Measurements from ENCODE around the gene ABHD10. TPM values are rescaled to one million over a fixed set of nuclear protein-coding genes. Genes with fewer than 3 reads are reported as not detected.

Gene ABHD10
- total RNA-seq, 1 donor from 2014 or later: 26.3 TPM

DNA sequence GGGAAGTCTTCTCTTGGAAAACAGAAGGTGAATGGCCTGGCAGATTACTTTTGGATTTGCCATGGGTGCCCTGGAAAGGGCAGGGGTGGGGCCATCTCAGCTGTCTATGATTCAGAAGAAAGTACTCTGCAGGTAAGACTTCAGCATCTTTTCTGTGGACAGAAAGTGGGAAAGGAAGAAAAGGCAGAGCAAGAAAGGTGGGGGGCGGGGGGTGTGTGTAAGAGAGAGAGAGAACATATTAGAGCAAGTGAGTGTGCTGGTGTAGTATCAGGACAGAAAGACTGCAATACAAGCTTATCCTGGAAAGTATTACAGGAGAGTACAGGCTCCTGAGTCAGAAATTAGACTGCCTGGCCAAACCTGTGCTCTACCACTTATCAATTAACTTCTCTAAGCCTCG, 25.4 kb downstream of the ABHD10 start:
- H3K36me3 Mint-ChIP-seq (ENCODE audit: low read depth): no peaks in the 10 kb centered on the region
- peaks cover 8% of the 10 kb centered on the region for H3K27me3 Mint-ChIP-seq (ENCODE audit: low read depth)
- H3K4me1 Mint-ChIP-seq (ENCODE audit: low read depth): peaks cover 18% of the 10 kb centered on the region
- DNase-seq (ENCODE audit: low spot score): no peak
- no peaks in the 10 kb centered on the region for H3K9me3 Mint-ChIP-seq (ENCODE audit: low read depth)
- no peak overlapping the region for H3K27ac Mint-ChIP-seq (ENCODE audit: unreplicated experiment)
- TF ChIP-seq, protein P1, sequence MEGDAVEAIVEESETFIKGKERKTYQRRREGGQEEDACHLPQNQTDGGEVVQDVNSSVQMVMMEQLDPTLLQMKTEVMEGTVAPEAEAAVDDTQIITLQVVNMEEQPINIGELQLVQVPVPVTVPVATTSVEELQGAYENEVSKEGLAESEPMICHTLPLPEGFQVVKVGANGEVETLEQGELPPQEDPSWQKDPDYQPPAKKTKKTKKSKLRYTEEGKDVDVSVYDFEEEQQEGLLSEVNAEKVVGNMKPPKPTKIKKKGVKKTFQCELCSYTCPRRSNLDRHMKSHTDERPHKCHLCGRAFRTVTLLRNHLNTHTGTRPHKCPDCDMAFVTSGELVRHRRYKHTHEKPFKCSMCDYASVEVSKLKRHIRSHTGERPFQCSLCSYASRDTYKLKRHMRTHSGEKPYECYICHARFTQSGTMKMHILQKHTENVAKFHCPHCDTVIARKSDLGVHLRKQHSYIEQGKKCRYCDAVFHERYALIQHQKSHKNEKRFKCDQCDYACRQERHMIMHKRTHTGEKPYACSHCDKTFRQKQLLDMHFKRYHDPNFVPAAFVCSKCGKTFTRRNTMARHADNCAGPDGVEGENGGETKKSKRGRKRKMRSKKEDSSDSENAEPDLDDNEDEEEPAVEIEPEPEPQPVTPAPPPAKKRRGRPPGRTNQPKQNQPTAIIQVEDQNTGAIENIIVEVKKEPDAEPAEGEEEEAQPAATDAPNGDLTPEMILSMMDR (IDR thresholded peaks at IDR 0.05): no peak
- H3K4me3 Mint-ChIP-seq (ENCODE audit: unreplicated experiment): no peak overlapping the region

DNA sequence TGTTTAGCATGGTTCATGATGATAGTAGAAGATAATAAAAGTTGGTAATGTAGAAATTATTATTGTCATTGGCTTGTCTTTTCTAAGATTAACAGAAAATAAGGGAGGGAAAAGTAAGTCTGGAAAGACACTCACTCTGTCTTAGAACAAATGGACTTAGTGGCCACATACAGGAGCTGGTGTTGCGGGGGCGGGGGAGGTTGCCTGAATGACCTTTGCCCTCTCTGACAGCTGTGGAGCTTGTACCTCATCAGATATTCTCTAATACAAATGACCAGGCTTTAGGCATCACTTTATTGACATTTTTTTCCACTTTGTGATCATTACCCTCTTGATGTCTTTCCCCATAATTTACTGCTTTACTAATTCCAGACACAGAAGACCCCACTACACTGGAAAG, 25.8 kb downstream of the ABHD10 start:
- Mint-ChIP-seq H3K27me3 (ENCODE audit: low read depth) (peaks cover 6% of the 10 kb centered on the region), H3K27ac (ENCODE audit: unreplicated experiment) (no peak overlapping the region), H3K9me3 (ENCODE audit: low read depth) (no peaks in the 10 kb centered on the region), H3K4me1 (ENCODE audit: low read depth) (peaks cover 15% of the 10 kb centered on the region), H3K36me3 (ENCODE audit: low read depth) (no peaks in the 10 kb centered on the region), H3K4me3 (ENCODE audit: unreplicated experiment) (no peak overlapping the region)
- TF ChIP-seq, protein P1 (IDR thresholded peaks at IDR 0.05): no peak
- DNase-seq (ENCODE audit: low spot score): no peak

DNA sequence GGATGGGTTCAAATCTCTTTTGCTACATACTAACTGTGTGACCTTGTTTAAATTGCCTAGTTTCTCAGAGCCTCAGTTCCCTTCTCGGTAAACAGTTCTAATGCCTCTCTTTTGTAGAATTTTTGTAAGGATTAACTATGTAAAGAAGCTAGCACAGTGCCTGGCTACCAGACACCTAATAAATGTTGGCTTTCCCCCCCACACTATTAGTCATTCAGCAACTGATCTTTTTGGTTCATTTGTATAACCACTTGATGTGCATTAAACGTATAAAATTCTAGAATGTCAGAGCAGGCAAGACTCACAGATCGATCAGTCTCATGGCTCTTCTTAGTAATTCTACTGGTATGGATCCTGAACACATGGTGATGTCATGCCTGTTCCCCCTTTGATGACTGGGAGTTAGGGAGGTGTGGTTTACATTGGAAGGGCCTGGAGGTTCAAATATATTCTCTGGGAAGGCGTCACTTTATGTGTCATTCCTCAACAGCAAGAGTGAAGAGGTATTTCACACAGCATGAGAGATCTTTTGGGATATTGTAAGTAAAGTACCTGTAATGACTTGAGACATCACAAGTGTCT, 26.4 kb downstream of the ABHD10 start:
- Mint-ChIP-seq H3K4me1 (ENCODE audit: low read depth) (peaks cover 18% of the 10 kb centered on the region), H3K9me3 (ENCODE audit: low read depth) (no peaks in the 10 kb centered on the region), H3K27me3 (ENCODE audit: low read depth) (peaks cover 4% of the 10 kb centered on the region), H3K4me3 (ENCODE audit: unreplicated experiment) (no peak overlapping the region), H3K36me3 (ENCODE audit: low read depth) (no peaks in the 10 kb centered on the region), H3K27ac (ENCODE audit: unreplicated experiment) (no peak overlapping the region)
- TF ChIP-seq, protein P1 (IDR thresholded peaks at IDR 0.05): no peak
- no peak for DNase-seq (ENCODE audit: low spot score)

DNA sequence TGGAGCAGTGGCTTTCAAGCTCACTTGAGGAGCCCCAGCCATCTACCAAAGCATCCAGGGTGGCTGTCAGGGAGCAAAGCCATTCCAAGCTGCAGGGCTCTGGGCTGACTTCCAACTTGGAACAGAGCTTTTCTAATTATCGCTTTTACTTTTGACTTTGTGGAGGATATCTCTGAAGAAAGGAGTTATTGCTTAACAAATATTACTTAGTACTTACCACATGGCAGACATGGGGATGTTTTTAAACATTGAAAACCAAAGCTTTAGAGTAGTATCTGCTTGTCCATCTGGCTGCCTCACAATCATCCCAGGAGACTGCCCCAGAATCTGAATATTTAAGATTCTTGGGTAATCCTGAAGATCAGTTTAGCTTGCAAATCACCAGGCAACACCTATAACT, 28.8 kb downstream of the ABHD10 start:
- H3K9me3 Mint-ChIP-seq (ENCODE audit: low read depth): no peaks in the 10 kb centered on the region
- no peak overlapping the region for H3K4me3 Mint-ChIP-seq (ENCODE audit: unreplicated experiment)
- TF ChIP-seq, protein P1 (IDR thresholded peaks at IDR 0.05): no peak
- H3K27ac Mint-ChIP-seq (ENCODE audit: unreplicated experiment): peak overlapping the region; percentile 20
- H3K4me1 Mint-ChIP-seq (ENCODE audit: low read depth): peaks cover 35% of the 10 kb centered on the region
- no peaks in the 10 kb centered on the region for H3K36me3 Mint-ChIP-seq (ENCODE audit: low read depth)
- no peak for DNase-seq (ENCODE audit: low spot score)
- H3K27me3 Mint-ChIP-seq (ENCODE audit: low read depth): no peaks in the 10 kb centered on the region

DNA sequence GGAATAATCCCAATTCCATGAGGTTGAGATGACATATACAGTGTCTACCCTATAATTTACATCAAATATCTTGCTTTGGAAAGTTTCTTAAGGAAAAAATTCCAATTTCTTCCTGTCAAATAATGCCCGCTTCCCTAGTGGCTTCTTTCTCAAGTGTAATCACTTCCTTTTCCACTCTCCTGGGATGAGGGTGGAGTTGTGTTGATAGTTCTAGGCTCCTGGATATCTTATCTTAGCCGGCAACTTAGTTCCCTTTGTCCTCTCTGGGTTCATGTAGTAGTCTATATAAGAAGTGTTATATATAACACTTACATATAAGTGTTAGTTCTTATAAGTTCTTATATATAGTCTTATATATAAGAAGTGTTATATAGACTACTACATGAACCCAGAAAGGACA, 30.8 kb downstream of the ABHD10 start:
- Mint-ChIP-seq H3K27ac (ENCODE audit: unreplicated experiment) (no peak overlapping the region), H3K9me3 (ENCODE audit: low read depth) (no peaks in the 10 kb centered on the region), H3K27me3 (ENCODE audit: low read depth) (no peaks in the 10 kb centered on the region), H3K36me3 (ENCODE audit: low read depth) (no peaks in the 10 kb centered on the region), H3K4me3 (ENCODE audit: unreplicated experiment) (no peak overlapping the region), H3K4me1 (ENCODE audit: low read depth) (peaks cover 43% of the 10 kb centered on the region)
- no peak for DNase-seq (ENCODE audit: low spot score)
- TF ChIP-seq, protein P1 (IDR thresholded peaks at IDR 0.05): no peak

All from chondrocyte (in vitro differentiated cells).